HG02642 (cell line): ENCODE results near the gene COA8.
A peak's percentile ranks its signal among the peaks of the same experiment; 100 is the strongest.

ENCODE experiments used
- ATAC-seq: cut with Tn5 transposase; IDR thresholded peaks from one replicate; pipeline ENCODE4 v1.9.1; 2021; ENCODE audit warnings: mild to moderate bottlenecking; ENCODE audit not compliant: unreplicated experiment, poor library complexity

The COA8 gene

GRCh38 chr14:103616635-103617300 is 54.0 kb downstream of the COA8 start:
- no peak for ATAC-seq

- ATAC-seq, result no peak
These were observed 56.3 kb downstream of the COA8 start for GRCh38 chr14:103619057-103619456.

GRCh38 chr14:103621860-103622259 is 59.1 kb downstream of the COA8 start:
- ATAC-seq, result no peak

GRCh38 chr14:103623308-103623707 is 60.5 kb downstream of the COA8 start:
- ATAC-seq, result no peak

GRCh38 chr14:103623883-103624482 is 61.2 kb downstream of the COA8 start:
- no peak for ATAC-seq

- no peak for ATAC-seq
These were observed 62.1 kb downstream of the COA8 start for GRCh38 chr14:103624860-103625259.

GRCh38 chr14:103625356-103626095 is 62.8 kb downstream of the COA8 start:
- ATAC-seq, result no peak

GRCh38 chr14:103626146-103626850 is 63.5 kb downstream of the COA8 start:
- ATAC-seq, result no peak

GRCh38 chr14:103627073-103628025 is 64.6 kb downstream of the COA8 start:
- ATAC-seq, result no peak

- no peak for ATAC-seq
These were observed 65.5 kb downstream of the COA8 start for GRCh38 chr14:103628221-103628683.

- peak; percentile 72 for ATAC-seq
These were observed 66.1 kb downstream of the COA8 start, which contains the start of gene KLC1 for GRCh38 chr14:103628684-103629502. TSS of gene KLC1 (plus strand) at chr14:103629211. CDS start at chr14:103654565, 25,354 bp downstream.

GRCh38 chr14:103629503-103630121 is 66.9 kb downstream of the COA8 start:
- ATAC-seq, result peak; percentile 25

GRCh38 chr14:103630364-103631108 is 67.8 kb downstream of the COA8 start:
- ATAC-seq, result no peak

GRCh38 chr14:103633391-103633790 is 70.6 kb downstream of the COA8 start:
- ATAC-seq, result no peak

- ATAC-seq, result no peak
These were observed 71.4 kb downstream of the COA8 start for GRCh38 chr14:103634156-103634555.

GRCh38 chr14:103638594-103638993 is 75.8 kb downstream of the COA8 start:
- no peak for ATAC-seq
